Pulmonary artery endothelial cell (primary cell): ENCODE measurements around the gene PARD3. TPM values are rescaled to one million over a fixed set of nuclear protein-coding genes. Genes with fewer than 3 reads are reported as not detected.
"Not testable (repeated sequence)": the region's sequence is repeated elsewhere in the genome, so short reads cannot be mapped to it uniquely, and the experiment has no call there.

Experiments
- DNase-seq: peaks from one replicate; pipeline ENCODE4 v3.0.0-alpha.2; 2011; ENCODE audit warnings: low read depth, low spot score
- total RNA-seq: library from RNA; depleted of rRNA; stranded (reverse); fragments of >200 nt; gene quantifications from 2 replicates; pipeline ENCODE4 v1.2.3, GENCODE V29; 2014

PARD3 gene
- 34.8 and 54.8 TPM in 2 replicates for total RNA-seq

- DNase-seq = no peak
Observed at GRCh38 chr10:34815185-34816084, at the start of gene PARD3. PARD3 (minus strand) TSS chr10:34815296; CDS start chr10:34814995, 301 bp downstream.

GRCh38 chr10:34864149-34865067 is 49.3 kb upstream of the PARD3 start:
- no peak for DNase-seq

- DNase-seq = no peak
Observed at GRCh38 chr10:34862892-34863291, 47.8 kb upstream of the PARD3 start.

GRCh38 chr10:34861293-34862021 is 46.4 kb upstream of the PARD3 start:
- DNase-seq = no peak

GRCh38 chr10:34859170-34859569 is 44.1 kb upstream of the PARD3 start:
- no peak for DNase-seq

GRCh38 chr10:34858003-34858402 is 42.9 kb upstream of the PARD3 start:
- no peak for DNase-seq

GRCh38 chr10:34854147-34854601 is 39.1 kb upstream of the PARD3 start:
- DNase-seq = peak; percentile 13

- no peak for DNase-seq
Observed at GRCh38 chr10:34853357-34853756, 38.3 kb upstream of the PARD3 start.

- DNase-seq = no peak
Observed at GRCh38 chr10:34850558-34850957, 35.5 kb upstream of the PARD3 start.

GRCh38 chr10:34850036-34850435 is 34.9 kb upstream of the PARD3 start:
- no peak for DNase-seq

GRCh38 chr10:34845070-34845469 is 30.0 kb upstream of the PARD3 start:
- no peak for DNase-seq

GRCh38 chr10:34844448-34844847 is 29.4 kb upstream of the PARD3 start:
- DNase-seq = no peak

GRCh38 chr10:34843470-34843869 is 28.4 kb upstream of the PARD3 start:
- not testable (repeated sequence) for DNase-seq

GRCh38 chr10:34838366-34838900 is 23.3 kb upstream of the PARD3 start:
- DNase-seq = no peak

- DNase-seq = no peak
Observed at GRCh38 chr10:34835908-34836508, 20.9 kb upstream of the PARD3 start.

GRCh38 chr10:34834274-34834673 is 19.2 kb upstream of the PARD3 start:
- no peak for DNase-seq

GRCh38 chr10:34830217-34830822 is 15.2 kb upstream of the PARD3 start:
- no peak for DNase-seq

GRCh38 chr10:34826857-34827766 is 12.0 kb upstream of the PARD3 start:
- no peak for DNase-seq

GRCh38 chr10:34826221-34826620 is 11.1 kb upstream of the PARD3 start:
- no peak for DNase-seq
